ENCODE measurements around the gene TSPEAR.

TSPEAR gene

DNA sequence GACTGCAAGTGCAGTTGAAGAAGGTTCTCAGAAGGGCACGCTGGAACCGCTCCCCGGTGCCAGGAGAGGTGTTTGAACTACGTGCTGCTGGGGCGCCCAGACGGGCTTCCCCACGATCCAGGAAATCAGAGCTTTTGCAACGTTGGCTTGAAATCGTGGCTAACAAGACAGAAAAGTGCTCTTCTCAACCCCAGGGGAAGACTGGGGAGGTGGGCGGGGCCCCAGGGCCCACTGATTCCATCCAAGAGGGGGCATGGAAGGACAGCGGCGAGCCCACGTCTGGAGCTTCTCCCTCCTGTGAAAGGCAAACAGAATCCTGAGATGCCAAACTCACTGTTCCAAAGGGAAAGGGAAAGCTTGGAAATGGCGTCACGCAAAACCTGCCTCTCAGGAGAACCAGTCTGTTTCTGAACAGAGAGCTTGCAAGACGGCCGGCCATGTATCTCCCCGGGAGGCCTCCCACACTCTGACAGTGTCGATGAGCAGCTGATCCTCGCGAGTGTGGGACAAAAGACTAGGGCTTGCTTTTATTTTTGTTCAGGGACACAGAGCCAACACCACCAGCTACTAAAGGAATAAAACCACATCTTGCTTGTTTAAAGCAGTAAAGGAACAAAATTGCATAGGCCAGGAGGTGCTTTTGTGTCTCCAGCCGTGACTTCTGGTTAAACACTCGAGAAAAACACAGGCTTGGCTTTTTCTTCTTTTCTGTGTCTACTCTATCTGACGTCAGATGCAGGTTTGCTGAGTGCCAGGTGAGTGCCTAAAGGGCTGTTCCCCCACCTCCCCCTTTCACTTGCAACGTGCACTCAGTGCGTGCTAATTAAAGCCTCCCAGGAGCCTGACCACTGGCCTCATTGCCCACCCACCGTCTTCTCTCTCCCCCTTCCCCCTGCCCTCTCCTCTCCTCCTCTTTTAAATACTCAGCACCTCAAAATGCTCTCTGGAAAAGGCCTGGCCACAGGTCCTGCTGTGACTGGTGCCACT is 214.5 kb downstream of the TSPEAR start:
- Histone ChIP-seq H3K27ac (ENCODE audit: low read depth, low read length, poor library complexity, severe bottlenecking) (no peak overlapping the region), H3K79me2 (ENCODE audit: insufficient read depth, low read length) (no peaks in the 10 kb centered on the region)

DNA sequence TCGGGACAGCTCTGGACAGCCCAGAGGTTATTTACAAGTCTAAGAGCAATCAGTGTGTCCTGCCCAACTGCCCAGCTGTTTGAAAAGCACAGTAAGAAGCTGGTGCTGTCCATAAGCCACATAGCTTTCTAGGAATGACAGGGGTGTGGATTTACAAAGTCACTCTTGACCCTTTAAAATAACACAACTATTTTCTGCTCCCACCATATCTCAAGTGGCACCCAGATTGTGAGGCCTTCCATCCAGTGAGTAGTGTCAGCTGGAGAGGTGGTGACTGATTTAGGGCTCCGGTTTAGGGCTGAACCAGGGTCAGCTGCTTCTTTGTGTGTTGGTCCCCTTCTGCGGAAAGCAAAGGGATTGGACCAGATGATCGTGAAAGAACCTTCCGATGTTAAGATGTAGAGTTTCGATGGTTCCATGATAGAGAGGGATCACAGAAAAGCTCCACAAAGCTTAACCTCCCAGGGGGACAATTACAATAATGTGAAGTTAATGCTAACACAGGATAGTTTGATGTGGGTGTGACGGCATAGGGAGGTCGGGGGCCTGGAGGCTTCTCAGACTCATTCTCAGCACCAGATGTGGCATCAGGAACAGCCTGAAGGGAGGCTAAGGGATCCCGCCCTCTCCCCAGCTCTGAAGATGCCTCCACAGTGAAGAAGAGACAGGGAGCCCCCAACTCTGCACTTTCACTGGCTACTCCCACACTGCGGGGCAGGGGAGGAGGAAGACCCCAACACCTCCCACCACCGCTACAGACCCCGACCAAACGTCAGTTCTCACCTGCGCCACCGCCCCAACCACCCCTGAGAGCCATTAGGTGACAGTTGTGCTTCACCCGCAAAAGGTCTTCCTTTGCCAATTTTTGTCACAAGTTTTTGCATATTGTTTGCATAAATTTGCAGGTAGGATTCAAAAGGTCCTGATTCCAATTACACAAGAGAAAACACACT is 215.5 kb downstream of the TSPEAR start:
- H3K79me2 ChIP-seq (ENCODE audit: insufficient read depth, low read length) = no peaks in the 10 kb centered on the region
- H3K36me3 ChIP-seq (ENCODE audit: insufficient read depth, low read length) = no peaks in the 10 kb centered on the region; the same call in 1 of the 2 replicates
- H3K27ac ChIP-seq (ENCODE audit: low read depth, low read length, poor library complexity, severe bottlenecking) = no peak overlapping the region
- no peaks in the 10 kb centered on the region for H4K20me1 ChIP-seq (ENCODE audit: insufficient read depth, low read length)
- no peaks in the 10 kb centered on the region for H3F3A ChIP-seq (ENCODE audit: insufficient read depth, low read length)
- no peak overlapping the region for H2AFZ ChIP-seq (ENCODE audit: low read length)
- no peak overlapping the region for H3K9ac ChIP-seq (ENCODE audit: low read length)
- TF ChIP-seq, protein P1, sequence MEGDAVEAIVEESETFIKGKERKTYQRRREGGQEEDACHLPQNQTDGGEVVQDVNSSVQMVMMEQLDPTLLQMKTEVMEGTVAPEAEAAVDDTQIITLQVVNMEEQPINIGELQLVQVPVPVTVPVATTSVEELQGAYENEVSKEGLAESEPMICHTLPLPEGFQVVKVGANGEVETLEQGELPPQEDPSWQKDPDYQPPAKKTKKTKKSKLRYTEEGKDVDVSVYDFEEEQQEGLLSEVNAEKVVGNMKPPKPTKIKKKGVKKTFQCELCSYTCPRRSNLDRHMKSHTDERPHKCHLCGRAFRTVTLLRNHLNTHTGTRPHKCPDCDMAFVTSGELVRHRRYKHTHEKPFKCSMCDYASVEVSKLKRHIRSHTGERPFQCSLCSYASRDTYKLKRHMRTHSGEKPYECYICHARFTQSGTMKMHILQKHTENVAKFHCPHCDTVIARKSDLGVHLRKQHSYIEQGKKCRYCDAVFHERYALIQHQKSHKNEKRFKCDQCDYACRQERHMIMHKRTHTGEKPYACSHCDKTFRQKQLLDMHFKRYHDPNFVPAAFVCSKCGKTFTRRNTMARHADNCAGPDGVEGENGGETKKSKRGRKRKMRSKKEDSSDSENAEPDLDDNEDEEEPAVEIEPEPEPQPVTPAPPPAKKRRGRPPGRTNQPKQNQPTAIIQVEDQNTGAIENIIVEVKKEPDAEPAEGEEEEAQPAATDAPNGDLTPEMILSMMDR (IDR thresholded peaks at IDR 0.05; ENCODE audit: low read length) = no peak
- no peak for TF ChIP-seq EZH2 (IDR thresholded peaks at IDR 0.05; ENCODE audit: borderline replicate concordance, low read length)
- H3K4me3 ChIP-seq (ENCODE audit: low read depth, low read length, poor library complexity, severe bottlenecking) = no peak overlapping the region
- H3K4me1 ChIP-seq (ENCODE audit: insufficient read depth, low read length, severe bottlenecking) = no peaks in the 10 kb centered on the region
- 0 out of 2 replicates have a peak, but pooled peaks cover 8% of the 10 kb centered on the region for H3K9me3 ChIP-seq (ENCODE audit: low read length)
- peaks cover 19% of the 10 kb centered on the region; the same call in 1 of the 2 replicates for H3K27me3 ChIP-seq (ENCODE audit: insufficient read depth, low read length)
- H3K9me2 ChIP-seq (ENCODE audit: low read depth, low read length) = no peaks in the 10 kb centered on the region
- H3K4me2 ChIP-seq (ENCODE audit: low read length) = no peak overlapping the region

More for the DNA sequence above, 214.5 kb downstream of the TSPEAR start:
- Histone ChIP-seq H3F3A (ENCODE audit: insufficient read depth, low read length) (no peaks in the 10 kb centered on the region), H3K4me3 (ENCODE audit: low read depth, low read length, poor library complexity, severe bottlenecking) (no peak overlapping the region), H3K9me2 (ENCODE audit: low read depth, low read length) (no peaks in the 10 kb centered on the region), H3K36me3 (ENCODE audit: insufficient read depth, low read length) (no peaks in the 10 kb centered on the region; the same call in 1 of the 2 replicates), H3K4me2 (ENCODE audit: low read length) (no peak overlapping the region), H3K27me3 (ENCODE audit: insufficient read depth, low read length) (peaks cover 19% of the 10 kb centered on the region; the same call in 1 of the 2 replicates), H3K9me3 (ENCODE audit: low read length) (0 out of 2 replicates have a peak, but pooled peaks cover 8% of the 10 kb centered on the region), H3K9ac (ENCODE audit: low read length) (no peak overlapping the region), H2AFZ (ENCODE audit: low read length) (no peak overlapping the region), H3K4me1 (ENCODE audit: insufficient read depth, low read length, severe bottlenecking) (no peaks in the 10 kb centered on the region), H4K20me1 (ENCODE audit: insufficient read depth, low read length) (no peaks in the 10 kb centered on the region)
- no peak for TF ChIP-seq EZH2 (IDR thresholded peaks at IDR 0.05; ENCODE audit: borderline replicate concordance, low read length)
- TF ChIP-seq, protein P1 (IDR thresholded peaks at IDR 0.05; ENCODE audit: low read length) = no peak

- TF ChIP-seq EZH2 (IDR thresholded peaks at IDR 0.05; ENCODE audit: borderline replicate concordance, low read length) = no peak
- TF ChIP-seq, protein P1 (IDR thresholded peaks at IDR 0.05; ENCODE audit: low read length) = no peak
These were observed 216.4 kb downstream of the TSPEAR start for GRCh38 chr21:44494956-44495355.

More at GRCh38 chr21:44494956-44495355, 216.4 kb downstream of the TSPEAR start:
- Histone ChIP-seq H2AFZ (ENCODE audit: low read length) (no peak overlapping the region), H3K9me2 (ENCODE audit: low read depth, low read length) (no peaks in the 10 kb centered on the region), H3F3A (ENCODE audit: insufficient read depth, low read length) (no peaks in the 10 kb centered on the region), H3K9me3 (ENCODE audit: low read length) (0 out of 2 replicates have a peak, but pooled peaks cover 8% of the 10 kb centered on the region), H3K79me2 (ENCODE audit: insufficient read depth, low read length) (no peaks in the 10 kb centered on the region), H3K4me2 (ENCODE audit: low read length) (no peak overlapping the region), H3K4me1 (ENCODE audit: insufficient read depth, low read length, severe bottlenecking) (no peaks in the 10 kb centered on the region), H3K9ac (ENCODE audit: low read length) (no peak overlapping the region), H4K20me1 (ENCODE audit: insufficient read depth, low read length) (no peaks in the 10 kb centered on the region), H3K27ac (ENCODE audit: low read depth, low read length, poor library complexity, severe bottlenecking) (no peak overlapping the region), H3K27me3 (ENCODE audit: insufficient read depth, low read length) (peaks cover 19% of the 10 kb centered on the region; the same call in 1 of the 2 replicates), H3K36me3 (ENCODE audit: insufficient read depth, low read length) (no peaks in the 10 kb centered on the region; the same call in 1 of the 2 replicates), H3K4me3 (ENCODE audit: low read depth, low read length, poor library complexity, severe bottlenecking) (no peak overlapping the region)
